Body of pancreas (tissue), 4 donors: ENCODE data around the gene MACROH2A2.

Source experiments
- CTCF ChIP-seq, 7 experiments: fragments of 450-650 bp in 4 of 7; fragments of 200-600 bp in 3 of 7; sonication (generic) in 3 of 7; IDR thresholded peaks; one replicate each; pipeline ENCODE4 v1.5.1; 2016 to 2019; ENCODE audit warnings: antibody characterized with exemption in 7 of 7
- POLR2A ChIP-seq, 3 donors: fragments of 450-650 bp; IDR thresholded peaks; one replicate each; pipeline ENCODE4 v1.6.1; 2016; ENCODE audit warnings: antibody characterized with exemption in 3 of 3, mild to moderate bottlenecking in 2 of 3

- TF ChIP-seq CTCF (IDR thresholded peaks at IDR 0.05) (no peak), POLR2A (IDR thresholded peaks at IDR 0.05) (no peak)
Observed at GRCh38 chr10:70038923-70039322, 13.7 kb upstream of the MACROH2A2 start.
